ENCODE data around the gene DGKD.

DGKD gene

DNA sequence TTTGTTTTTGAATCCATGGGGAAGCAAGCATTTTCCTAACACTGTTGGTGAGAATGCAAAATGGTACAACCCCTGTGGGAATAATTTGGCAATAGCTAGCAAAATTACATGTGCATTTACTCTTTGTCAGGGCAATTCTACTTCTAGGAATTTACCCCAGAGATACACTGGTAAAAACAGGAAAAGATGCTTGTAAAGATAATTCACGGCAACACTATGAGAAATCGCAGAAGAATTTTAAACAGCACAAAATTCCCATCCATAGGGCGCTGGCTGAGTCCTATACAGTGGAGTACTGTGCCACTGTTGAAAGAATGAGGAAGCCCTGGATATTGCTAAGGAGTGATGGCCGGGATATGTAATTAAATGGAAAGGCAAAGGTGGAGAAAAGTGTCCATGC is 75.8 kb downstream of the DGKD start:
- no peak for DNase-seq

DNA sequence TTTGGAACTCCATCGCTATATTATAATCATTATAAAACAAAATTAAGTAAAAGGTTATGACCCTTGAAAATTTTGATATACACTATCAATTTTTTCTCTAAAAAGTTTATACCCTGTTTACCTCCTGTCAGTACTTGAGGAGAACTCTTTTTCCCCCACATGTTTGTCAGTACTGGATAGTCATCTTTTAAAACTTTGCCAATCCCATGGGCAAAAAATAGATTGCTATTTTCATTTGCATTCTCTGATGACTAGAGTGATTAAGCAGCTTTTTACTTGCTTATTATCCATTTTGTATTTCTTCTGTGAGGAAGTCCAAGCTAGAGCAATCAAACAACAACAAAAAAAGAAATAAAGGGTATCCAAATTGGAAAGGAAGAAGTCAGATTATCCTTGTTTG is 76.4 kb downstream of the DGKD start:
- DNase-seq, result no peak

- DNase-seq, result no peak
Observed at GRCh38 chr2:233433029-233433428, 78.7 kb downstream of the DGKD start.

DNA sequence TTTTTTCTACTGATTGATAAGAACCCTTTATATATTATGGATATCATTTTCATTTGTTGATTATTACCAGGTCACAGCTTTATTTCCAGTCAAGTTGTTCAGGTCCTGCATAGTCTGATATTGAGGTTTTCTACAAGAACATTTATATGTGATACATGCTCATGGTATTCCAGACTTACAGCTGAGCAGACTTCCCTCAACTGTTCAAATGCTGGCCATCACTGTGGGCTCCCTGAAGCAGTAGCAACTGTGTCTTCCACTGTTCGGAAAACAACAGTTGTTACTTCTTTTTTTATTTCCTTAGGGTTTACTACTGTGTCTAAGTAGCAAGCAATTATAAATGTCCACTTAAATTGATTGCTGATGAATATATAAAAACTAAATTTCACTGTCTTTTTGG is 79.5 kb downstream of the DGKD start:
- DNase-seq, result no peak

- DNase-seq, result no peak
Observed at GRCh38 chr2:233434666-233435330, 80.5 kb downstream of the DGKD start.

GRCh38 chr2:233435436-233436190 is 81.3 kb downstream of the DGKD start:
- no peak for DNase-seq

GRCh38 chr2:233436191-233436581 is 81.9 kb downstream of the DGKD start:
- DNase-seq, result no peak

GRCh38 chr2:233436691-233437438 is 82.6 kb downstream of the DGKD start:
- no peak for DNase-seq

DNA sequence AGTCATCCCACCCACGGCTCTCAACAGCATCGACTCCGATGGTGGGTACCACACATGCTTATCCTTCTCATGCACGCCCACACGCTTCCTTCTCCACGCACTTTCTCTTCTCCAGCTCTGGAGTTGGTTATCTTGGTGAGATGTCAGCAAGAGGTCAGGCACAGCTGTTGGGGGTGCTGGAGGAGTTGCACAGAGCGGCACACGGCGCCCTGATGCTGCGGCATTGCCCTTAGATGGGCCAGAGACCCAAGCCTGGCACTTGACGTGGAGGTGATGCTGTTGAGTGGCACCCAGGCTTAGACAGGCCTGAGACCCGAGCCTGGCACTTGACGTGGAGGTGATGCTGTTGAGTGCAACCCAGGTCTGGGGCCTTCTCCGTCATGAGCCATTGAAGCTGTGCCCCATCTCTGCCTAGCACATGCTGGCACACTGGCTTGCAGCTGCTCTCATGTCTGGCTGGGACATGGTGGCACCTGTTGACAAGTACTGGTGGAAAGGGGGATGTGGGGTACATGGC is 83.2 kb downstream of the DGKD start:
- no peak for DNase-seq

- DNase-seq, result no peak
Observed at GRCh38 chr2:233438573-233439147, 84.4 kb downstream of the DGKD start.

GRCh38 chr2:233439191-233439590 is 84.9 kb downstream of the DGKD start:
- no peak for DNase-seq

DNA sequence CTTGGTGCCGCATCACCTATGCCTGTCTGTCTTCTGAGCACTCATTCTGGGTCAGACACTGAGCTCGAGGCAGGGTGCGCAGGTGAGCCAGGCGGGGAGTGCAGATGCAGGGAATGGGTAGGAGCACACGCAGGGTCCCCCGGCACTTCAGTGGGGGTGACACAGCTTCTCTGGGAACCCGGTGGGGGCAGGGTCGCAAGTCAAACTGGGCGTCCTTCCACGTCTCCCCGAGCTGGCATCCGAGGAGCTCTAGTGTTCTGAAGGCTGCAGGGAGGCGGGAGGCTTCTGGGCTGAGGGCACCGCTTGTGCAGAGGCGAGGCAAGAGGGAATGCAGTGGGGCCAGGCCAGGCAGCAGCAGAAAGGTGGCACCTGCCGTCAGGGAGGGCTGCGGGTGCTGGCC is 86.0 kb downstream of the DGKD start:
- no peak for DNase-seq

- no peak for DNase-seq
Observed at GRCh38 chr2:233440714-233441113, 86.4 kb downstream of the DGKD start.

GRCh38 chr2:233441161-233442027 is 87.1 kb downstream of the DGKD start:
- no peak for DNase-seq

GRCh38 chr2:233442028-233442310 is 87.7 kb downstream of the DGKD start:
- DNase-seq, result no peak

- peak; percentile 49 for DNase-seq
Observed at GRCh38 chr2:233443511-233444183, 89.4 kb downstream of the DGKD start.

DNA sequence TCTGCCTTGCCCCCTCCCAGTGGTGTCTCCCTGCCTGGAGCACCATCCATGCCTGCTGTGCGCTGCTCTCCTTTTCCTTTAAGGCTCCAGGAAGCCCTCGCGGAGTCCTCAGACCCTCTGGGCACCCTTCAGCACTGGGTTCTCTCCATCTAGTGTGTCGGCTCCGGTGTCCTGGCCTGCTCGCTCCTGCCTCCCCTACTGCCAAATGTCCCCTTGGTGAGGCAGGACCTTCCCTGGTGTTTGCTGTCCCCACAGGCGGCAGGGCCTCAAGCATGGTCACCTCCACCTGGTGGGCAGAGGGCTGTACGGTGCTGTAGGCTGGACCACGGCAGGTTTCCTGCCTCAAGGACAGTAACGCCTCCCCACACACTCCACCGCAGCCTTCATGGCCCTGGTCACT is 90.2 kb downstream of the DGKD start:
- DNase-seq, result no peak

DNA sequence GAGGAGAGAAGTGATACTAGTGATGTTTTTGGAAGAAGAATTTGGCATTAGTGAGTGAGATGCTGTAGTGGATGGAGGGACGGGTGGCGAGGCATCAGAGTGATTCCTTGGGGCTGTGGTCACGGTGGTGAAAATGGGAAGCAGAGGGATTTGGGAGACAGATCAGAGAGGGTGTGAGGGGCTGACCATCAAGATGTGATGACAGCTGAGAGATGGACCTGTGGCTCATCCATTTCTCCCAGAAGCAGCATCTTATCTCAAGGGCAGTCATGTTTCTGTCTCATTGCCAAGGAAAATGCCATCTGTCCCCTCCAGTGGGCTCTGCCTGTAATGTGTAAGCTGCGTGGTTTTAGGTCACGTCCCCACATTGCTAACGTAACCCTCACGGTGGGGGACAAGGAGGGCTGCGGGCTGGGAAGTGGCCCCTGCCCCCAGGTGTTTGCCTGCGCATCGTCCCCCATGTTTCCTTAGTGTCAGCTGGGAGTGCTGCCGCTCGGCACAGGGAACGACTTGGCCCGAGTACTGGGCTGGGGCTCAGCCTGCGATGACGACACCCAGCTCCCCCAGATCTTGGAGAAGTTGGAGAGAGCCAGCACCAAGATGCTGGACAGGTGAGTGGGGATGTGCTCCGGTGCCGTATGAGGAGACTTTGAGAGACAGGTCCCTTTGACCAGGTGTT is 91.0 kb downstream of the DGKD start:
- DNase-seq, result no peak

DNA sequence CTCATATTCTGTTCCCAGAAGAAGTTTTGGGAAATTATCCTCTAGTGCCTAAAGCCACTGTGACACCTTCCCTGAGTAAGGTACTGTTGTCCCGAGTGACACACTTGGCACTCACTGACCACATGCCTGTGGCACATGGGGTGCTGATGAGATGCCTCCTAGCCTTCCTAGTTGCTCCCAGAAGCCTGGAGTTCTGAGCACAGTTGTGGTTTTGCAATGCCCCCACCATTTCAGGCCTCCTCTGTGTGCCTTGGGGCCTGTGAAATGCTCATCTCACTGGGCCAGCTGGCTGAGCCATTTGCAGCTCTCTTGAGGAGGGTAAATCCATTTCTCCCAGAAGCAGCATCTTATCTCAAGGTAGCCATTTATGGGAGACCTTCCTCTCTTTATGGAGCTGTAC is 91.8 kb downstream of the DGKD start:
- DNase-seq, result no peak

DNA sequence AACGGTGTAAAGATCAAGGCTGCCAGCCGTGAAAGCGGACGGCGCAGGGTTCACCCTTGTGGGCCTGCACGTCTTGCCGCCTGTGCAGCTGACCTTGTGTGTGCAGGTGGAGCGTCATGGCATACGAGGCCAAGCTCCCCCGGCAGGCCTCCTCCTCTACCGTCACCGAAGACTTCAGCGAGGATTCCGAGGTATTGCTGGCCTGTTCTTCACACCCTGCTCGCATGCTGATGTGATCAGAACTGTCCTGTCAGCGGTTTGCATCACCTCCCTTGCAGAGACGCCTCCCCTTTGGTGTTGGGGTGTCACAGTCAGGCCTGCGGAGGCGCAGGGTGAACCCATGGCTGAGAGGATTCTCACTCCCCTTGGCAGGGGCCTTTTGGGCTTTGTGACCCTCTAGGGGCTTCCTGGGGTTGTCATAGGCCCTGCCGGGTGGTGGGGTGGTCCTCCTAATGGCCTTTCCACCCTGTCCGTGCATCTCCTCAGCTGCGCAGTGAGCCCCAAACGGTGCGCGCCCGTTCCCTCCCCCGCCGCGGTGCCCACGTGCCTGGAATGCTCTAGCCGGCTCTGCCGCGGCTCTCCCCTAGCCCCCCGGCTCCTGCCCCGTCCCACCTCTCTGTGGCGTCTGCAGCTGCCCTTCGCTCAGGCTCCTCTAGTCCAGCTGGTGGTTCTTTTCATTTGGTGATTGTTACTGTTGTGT is 92.5 kb downstream of the DGKD start:
- DNase-seq, result no peak

All from NCI-H526 treated with DMSO at 0.1 percent for 48 hours (cell line).